Measurements from ENCODE around the gene PACSIN3.
"Not testable (repeated sequence)": the region's sequence is repeated elsewhere in the genome, so short reads cannot be mapped to it uniquely, and the experiment has no call there.

The PACSIN3 gene

GRCh38 chr11:47186076-47186699 is at the start of gene PACSIN3:
PACSIN3 (minus strand) TSS chr11:47186434; CDS start chr11:47182727, 3,707 bp downstream.
- DNase-seq (ENCODE audit: low spot score): peak; percentile 72

- DNase-seq (ENCODE audit: low spot score): no peak
Measured at GRCh38 chr11:47235163-47235562, 48.9 kb upstream of the PACSIN3 start.

- no peak for DNase-seq (ENCODE audit: low spot score)
Measured at GRCh38 chr11:47234669-47235100, 48.5 kb upstream of the PACSIN3 start.

- no peak for DNase-seq (ENCODE audit: low spot score)
Measured at GRCh38 chr11:47233989-47234668, 47.9 kb upstream of the PACSIN3 start.

- DNase-seq (ENCODE audit: low spot score): no peak
Measured at GRCh38 chr11:47233051-47233450, 46.8 kb upstream of the PACSIN3 start.

GRCh38 chr11:47229161-47229560 is 42.9 kb upstream of the PACSIN3 start:
- no peak for DNase-seq (ENCODE audit: low spot score)

- no peak for DNase-seq (ENCODE audit: low spot score)
Measured at GRCh38 chr11:47225552-47226400, 39.5 kb upstream of the PACSIN3 start.

- DNase-seq (ENCODE audit: low spot score): no peak
Measured at GRCh38 chr11:47222696-47223095, 36.5 kb upstream of the PACSIN3 start.

GRCh38 chr11:47220401-47220821 is 34.2 kb upstream of the PACSIN3 start:
- no peak for DNase-seq (ENCODE audit: low spot score)

GRCh38 chr11:47216121-47216798 is 30.0 kb upstream of the PACSIN3 start:
- peak; percentile 78 for DNase-seq (ENCODE audit: low spot score)

GRCh38 chr11:47215366-47215910 is 29.2 kb upstream of the PACSIN3 start:
- no peak for DNase-seq (ENCODE audit: low spot score)

GRCh38 chr11:47213950-47214565 is 27.8 kb upstream of the PACSIN3 start:
- DNase-seq (ENCODE audit: low spot score): peak; percentile 91

- DNase-seq (ENCODE audit: low spot score): no peak
Measured at GRCh38 chr11:47212938-47213337, 26.7 kb upstream of the PACSIN3 start.

GRCh38 chr11:47208628-47209027 is 22.4 kb upstream of the PACSIN3 start:
- no peak for DNase-seq (ENCODE audit: low spot score)

GRCh38 chr11:47208008-47208552 is 21.8 kb upstream of the PACSIN3 start:
- DNase-seq (ENCODE audit: low spot score): not testable (repeated sequence)

GRCh38 chr11:47207459-47207858 is 21.2 kb upstream of the PACSIN3 start:
- DNase-seq (ENCODE audit: low spot score): no peak

- DNase-seq (ENCODE audit: low spot score): not testable (repeated sequence)
Measured at GRCh38 chr11:47206577-47206976, 20.3 kb upstream of the PACSIN3 start.

GRCh38 chr11:47204637-47204989 is 18.4 kb upstream of the PACSIN3 start:
- DNase-seq (ENCODE audit: low spot score): no peak

- DNase-seq (ENCODE audit: low spot score): no peak
Measured at GRCh38 chr11:47202576-47202975, 16.3 kb upstream of the PACSIN3 start.

GRCh38 chr11:47201015-47201414 is 14.8 kb upstream of the PACSIN3 start:
- no peak for DNase-seq (ENCODE audit: low spot score)

GRCh38 chr11:47198161-47198560 is 11.9 kb upstream of the PACSIN3 start:
- DNase-seq (ENCODE audit: low spot score): not testable (repeated sequence)

All from LoVo (cell line).